HUES6 (cell line): ENCODE measurements around the gene PCNX2.

ENCODE experiments used
- H3K27ac ChIP-seq: 2 replicates; pipeline ENCODE4 v1.7.0; 2013; ENCODE audit warnings: low read depth, mild to moderate bottlenecking, low read length, inconsistent platforms
- H3K27me3 ChIP-seq: 2 replicates; pipeline ENCODE4 v1.6.1; 2013; ENCODE audit warnings: low read length; ENCODE audit not compliant: control insufficient read depth, insufficient read depth
- H3K36me3 ChIP-seq: 2 replicates; pipeline ENCODE4 v1.6.1; 2013; ENCODE audit warnings: low read length; ENCODE audit not compliant: control insufficient read depth, insufficient read depth
- H3K4me1 ChIP-seq: 2 replicates; pipeline ENCODE4 v1.6.1; 2013; ENCODE audit warnings: low read length; ENCODE audit not compliant: control insufficient read depth, insufficient read depth
- H3K4me3 ChIP-seq: 2 replicates; pipeline ENCODE4 v1.5.1; 2013; ENCODE audit warnings: low read depth, low read length
- H3K9ac ChIP-seq: one replicate; pipeline ENCODE4 v1.6.1; 2013; ENCODE audit warnings: mild to moderate bottlenecking, low read length
- H3K9me3 ChIP-seq: 2 replicates; pipeline ENCODE4 v1.6.1; 2013; ENCODE audit warnings: low read depth, low read length; ENCODE audit not compliant: control insufficient read depth, insufficient read depth

PCNX2 gene

GRCh38 chr1:232974971-232975370 lies 320.6 kb downstream of the PCNX2 start:
- Histone ChIP-seq H3K36me3 (peaks cover 93% of the 10 kb centered on the region), H3K27me3 (no peaks in the 10 kb centered on the region), H3K9ac (no peak overlapping the region), H3K27ac (no peak overlapping the region), H3K9me3 (peaks cover 6% of the 10 kb centered on the region; the same call in 1 of the 2 replicates), H3K4me3 (no peak overlapping the region), H3K4me1 (no peaks in the 10 kb centered on the region)

GRCh38 chr1:232973652-232974611 lies 321.6 kb downstream of the PCNX2 start:
- H3K36me3 ChIP-seq, result peaks cover 97% of the 10 kb centered on the region
- no peak overlapping the region for H3K9ac ChIP-seq
- no peak overlapping the region for H3K4me3 ChIP-seq
- H3K27me3 ChIP-seq, result no peaks in the 10 kb centered on the region
- H3K9me3 ChIP-seq, result peaks cover 6% of the 10 kb centered on the region; the same call in 1 of the 2 replicates
- H3K4me1 ChIP-seq, result no peaks in the 10 kb centered on the region
- no peak overlapping the region for H3K27ac ChIP-seq

- Histone ChIP-seq H3K4me1 (no peaks in the 10 kb centered on the region), H3K27me3 (no peaks in the 10 kb centered on the region), H3K9ac (no peak overlapping the region), H3K27ac (no peak overlapping the region), H3K9me3 (peaks cover 6% of the 10 kb centered on the region; the same call in 1 of the 2 replicates), H3K4me3 (no peak overlapping the region), H3K36me3 (peaks cover 91% of the 10 kb centered on the region)
These were observed 325.0 kb downstream of the PCNX2 start for GRCh38 chr1:232970508-232970907.

- no peak overlapping the region for H3K27ac ChIP-seq
- no peaks in the 10 kb centered on the region; the same call in 1 of the 2 replicates for H3K4me1 ChIP-seq
- no peaks in the 10 kb centered on the region for H3K27me3 ChIP-seq
- H3K9ac ChIP-seq, result no peak overlapping the region
- H3K9me3 ChIP-seq, result peaks cover 6% of the 10 kb centered on the region; the same call in 1 of the 2 replicates
- H3K36me3 ChIP-seq, result peaks cover 90% of the 10 kb centered on the region
- no peak overlapping the region for H3K4me3 ChIP-seq
These were observed 325.7 kb downstream of the PCNX2 start for GRCh38 chr1:232969799-232970198.

- H3K27ac ChIP-seq, result no peak overlapping the region
- peaks cover 6% of the 10 kb centered on the region; the same call in 1 of the 2 replicates for H3K9me3 ChIP-seq
- peaks cover 89% of the 10 kb centered on the region for H3K36me3 ChIP-seq
- H3K27me3 ChIP-seq, result no peaks in the 10 kb centered on the region
- H3K4me1 ChIP-seq, result no peaks in the 10 kb centered on the region; the same call in 1 of the 2 replicates
- H3K4me3 ChIP-seq, result no peak overlapping the region
- no peak overlapping the region for H3K9ac ChIP-seq
These were observed 326.6 kb downstream of the PCNX2 start for GRCh38 chr1:232968965-232969364.

GRCh38 chr1:232968391-232968790 lies 327.1 kb downstream of the PCNX2 start:
- H3K4me1 ChIP-seq, result no peaks in the 10 kb centered on the region; the same call in 1 of the 2 replicates
- peaks cover 6% of the 10 kb centered on the region; the same call in 1 of the 2 replicates for H3K9me3 ChIP-seq
- H3K36me3 ChIP-seq, result peaks cover 89% of the 10 kb centered on the region
- no peak overlapping the region for H3K9ac ChIP-seq
- no peak overlapping the region for H3K4me3 ChIP-seq
- no peak overlapping the region for H3K27ac ChIP-seq
- H3K27me3 ChIP-seq, result no peaks in the 10 kb centered on the region

GRCh38 chr1:232966663-232967062 lies 328.9 kb downstream of the PCNX2 start:
- peaks cover 78% of the 10 kb centered on the region for H3K36me3 ChIP-seq
- no peak overlapping the region for H3K27ac ChIP-seq
- no peaks in the 10 kb centered on the region for H3K9me3 ChIP-seq
- H3K4me1 ChIP-seq, result no peaks in the 10 kb centered on the region; the same call in 1 of the 2 replicates
- H3K9ac ChIP-seq, result no peak overlapping the region
- no peak overlapping the region for H3K4me3 ChIP-seq
- no peaks in the 10 kb centered on the region for H3K27me3 ChIP-seq

- H3K36me3 ChIP-seq, result peaks cover 74% of the 10 kb centered on the region
- no peaks in the 10 kb centered on the region for H3K9me3 ChIP-seq
- no peak overlapping the region for H3K4me3 ChIP-seq
- no peak overlapping the region for H3K27ac ChIP-seq
- H3K9ac ChIP-seq, result no peak overlapping the region
- no peaks in the 10 kb centered on the region for H3K27me3 ChIP-seq
- no peaks in the 10 kb centered on the region; the same call in 1 of the 2 replicates for H3K4me1 ChIP-seq
These were observed 329.7 kb downstream of the PCNX2 start for GRCh38 chr1:232965912-232966217.

GRCh38 chr1:232965124-232965911 lies 330.2 kb downstream of the PCNX2 start:
- H3K27me3 ChIP-seq, result no peaks in the 10 kb centered on the region
- no peak overlapping the region for H3K9ac ChIP-seq
- H3K36me3 ChIP-seq, result peaks cover 74% of the 10 kb centered on the region
- no peak overlapping the region for H3K4me3 ChIP-seq
- no peaks in the 10 kb centered on the region; the same call in 1 of the 2 replicates for H3K4me1 ChIP-seq
- no peaks in the 10 kb centered on the region for H3K9me3 ChIP-seq
- no peak overlapping the region for H3K27ac ChIP-seq

GRCh38 chr1:232964601-232965000 lies 330.9 kb downstream of the PCNX2 start:
- no peak overlapping the region for H3K27ac ChIP-seq
- no peaks in the 10 kb centered on the region; the same call in 1 of the 2 replicates for H3K4me1 ChIP-seq
- H3K9me3 ChIP-seq, result no peaks in the 10 kb centered on the region
- peaks cover 70% of the 10 kb centered on the region for H3K36me3 ChIP-seq
- H3K9ac ChIP-seq, result no peak overlapping the region
- H3K4me3 ChIP-seq, result no peak overlapping the region
- no peaks in the 10 kb centered on the region for H3K27me3 ChIP-seq
